ENCODE data around the gene CCDC172.

GRCh38 chr10:116402858-116403257 is 78.6 kb downstream of the CCDC172 start:
- TF ChIP-seq POLR2A (IDR thresholded peaks at IDR 0.05), result no peak
- TF ChIP-seq CTCF (IDR thresholded peaks at IDR 0.05), result no peak
- no peak for TF ChIP-seq POLR2AphosphoS5 (IDR thresholded peaks at IDR 0.05; ENCODE audit: insufficient read depth in 1 of 2, low read depth in 1 of 2)
